GM19395 (cell line): ENCODE measurements around the gene PPP2R2C.

Experiments used
- ATAC-seq: cut with Tn5 transposase; IDR thresholded peaks from one replicate; pipeline ENCODE4 v1.9.1; 2021; ENCODE audit warnings: mild to moderate bottlenecking, moderate library complexity; ENCODE audit not compliant: unreplicated experiment

Gene PPP2R2C

DNA sequence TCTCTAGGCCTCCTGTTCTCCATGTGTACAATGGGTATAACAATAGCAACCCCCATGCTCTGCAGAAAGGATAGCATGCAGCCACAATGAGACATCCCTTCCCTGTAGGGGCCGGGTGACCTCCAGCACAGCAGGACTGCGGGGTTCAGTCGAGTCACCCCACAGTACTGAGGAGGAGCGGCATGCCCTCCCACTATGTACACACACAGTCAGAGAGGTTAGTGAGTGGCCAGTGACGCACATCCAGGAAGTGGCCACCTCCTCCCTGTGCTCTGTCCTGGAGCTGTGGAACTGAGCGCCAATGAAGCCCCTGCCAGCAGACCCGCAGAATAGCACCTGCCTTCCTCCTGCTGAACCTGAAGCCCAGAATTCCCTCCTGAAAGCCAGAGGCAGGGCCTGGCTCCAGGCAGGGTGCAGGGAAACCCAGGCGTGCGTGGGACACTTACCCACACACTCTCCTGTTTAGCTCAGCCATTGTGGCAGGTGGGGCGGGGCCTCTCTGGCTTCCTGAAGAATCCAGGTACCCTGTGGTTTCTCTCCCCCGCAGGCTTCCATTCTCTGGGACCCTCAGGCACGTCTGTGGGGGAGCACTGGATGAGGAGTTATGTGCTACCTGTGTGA, 152.8 kb downstream of the PPP2R2C start:
- ATAC-seq: no peak

DNA sequence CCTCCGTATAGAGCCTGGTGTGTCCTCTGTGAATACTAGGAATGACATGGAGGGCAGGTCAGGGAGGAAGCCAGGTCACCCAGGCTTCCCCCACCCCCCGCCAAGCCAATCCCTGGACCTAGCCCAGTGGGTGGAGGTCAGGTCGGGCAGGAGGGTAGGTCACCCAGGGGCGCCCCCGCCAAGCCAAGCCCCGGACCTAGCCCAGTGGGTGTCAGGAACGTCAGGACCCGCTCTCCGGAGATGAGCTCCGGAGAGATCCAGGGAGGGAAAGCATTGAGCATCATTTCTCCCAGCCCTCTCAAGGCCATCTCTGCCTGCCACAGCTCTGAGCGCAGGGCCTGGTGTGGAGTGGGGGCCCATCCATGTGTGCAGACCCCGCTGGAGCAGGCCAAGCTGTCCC, 154.2 kb downstream of the PPP2R2C start:
- ATAC-seq: no peak

DNA sequence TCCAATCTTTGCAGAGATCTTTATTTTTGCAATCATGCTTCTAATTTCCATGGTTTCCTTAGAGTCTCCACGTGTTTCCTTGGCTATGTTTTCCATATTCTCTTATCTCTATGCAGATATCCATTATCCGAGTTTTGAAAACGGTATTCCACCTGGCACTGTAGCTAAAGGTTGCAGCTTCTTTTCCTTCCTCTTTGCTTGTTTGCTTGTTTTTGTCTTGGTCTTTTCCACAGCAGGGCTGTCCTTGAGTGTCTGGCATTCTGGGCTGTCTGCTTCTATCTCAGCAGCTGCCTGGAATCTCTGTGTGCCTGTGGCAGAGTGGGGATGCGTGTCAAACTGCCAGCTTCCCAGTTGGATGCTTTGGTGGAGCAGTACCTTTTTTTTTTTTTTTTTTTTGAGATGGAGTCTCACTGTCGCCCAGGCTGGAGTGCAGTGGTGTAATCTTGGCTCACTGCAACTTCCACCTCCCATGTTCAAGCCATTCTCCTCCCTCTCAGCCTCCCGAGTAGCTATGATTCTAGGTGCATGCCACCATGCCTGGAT, 155.9 kb downstream of the PPP2R2C start:
- ATAC-seq: no peak

DNA sequence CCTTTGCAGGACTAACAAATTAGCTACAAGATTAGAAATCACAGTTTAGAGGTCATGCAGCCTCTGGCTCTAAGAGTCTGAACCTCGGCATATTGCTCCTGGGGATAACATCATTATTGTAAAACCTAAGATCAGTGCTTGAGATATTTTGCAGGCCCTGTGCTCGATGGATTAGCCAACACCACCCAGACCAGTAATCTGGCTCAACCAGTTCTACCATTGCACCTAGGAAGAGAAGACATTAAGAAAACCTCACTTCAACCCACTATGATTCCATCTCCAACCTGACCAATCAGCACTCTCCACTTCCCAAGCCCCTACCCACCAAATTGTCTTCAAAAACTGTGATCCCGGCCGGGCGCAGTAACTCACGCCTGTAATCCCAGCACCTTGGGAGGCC, 159.2 kb downstream of the PPP2R2C start:
- no peak for ATAC-seq

DNA sequence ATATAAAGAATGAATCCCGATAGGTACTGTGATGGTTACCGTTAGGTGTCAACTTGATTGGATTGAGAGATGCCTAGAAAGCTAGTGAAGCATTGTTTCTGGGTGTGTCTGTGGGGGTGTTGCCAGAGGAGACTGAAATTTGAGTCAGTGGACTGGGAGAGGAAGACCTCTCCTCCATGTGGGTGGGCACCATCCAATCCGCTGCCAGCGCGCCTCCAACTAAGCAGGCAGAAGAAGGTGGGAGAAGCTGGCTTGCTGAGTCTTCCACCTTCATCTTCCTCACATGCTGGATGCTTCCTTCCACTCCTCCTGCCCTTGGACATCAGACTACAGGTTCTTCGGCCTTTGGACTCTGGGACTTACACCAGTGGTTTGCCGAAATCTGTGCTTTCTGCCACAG, 162.6 kb downstream of the PPP2R2C start:
- ATAC-seq: no peak

DNA sequence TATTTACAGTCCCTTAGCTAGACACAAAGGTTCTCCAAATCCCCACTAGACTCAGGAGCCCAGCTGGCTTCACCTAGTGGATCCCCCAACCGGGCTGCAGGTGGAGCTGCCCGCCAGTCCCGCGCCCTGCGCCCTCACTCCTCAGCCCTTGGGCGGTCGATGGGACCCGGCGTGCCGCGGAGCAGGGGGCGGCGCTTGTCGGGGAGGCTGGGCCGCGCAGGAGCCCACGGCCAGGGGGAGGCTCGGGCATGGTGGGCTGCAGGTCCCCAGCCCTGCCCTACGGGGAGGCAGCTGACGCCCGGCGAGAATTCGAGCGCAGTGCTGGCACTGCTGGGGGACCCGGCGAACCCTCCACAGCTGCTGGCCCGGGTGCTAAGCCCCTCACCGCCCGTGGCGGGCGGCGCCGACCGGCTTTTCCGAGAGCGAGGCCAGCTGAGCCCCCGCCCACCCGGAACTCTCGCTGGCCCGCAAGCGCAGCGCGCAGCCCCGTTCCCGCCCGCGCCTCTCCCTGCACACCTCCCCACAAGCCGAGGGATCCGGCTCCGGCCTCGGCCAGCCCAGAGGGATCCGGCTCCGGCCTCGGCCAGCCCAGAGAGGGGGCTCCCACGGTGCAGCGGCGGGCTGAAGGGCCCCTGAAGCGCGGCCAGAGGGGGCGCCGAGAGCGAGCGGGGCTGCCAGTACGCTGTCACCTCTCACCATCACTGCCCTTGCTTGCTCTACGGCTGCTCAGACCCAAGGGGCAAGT, 163.3 kb downstream of the PPP2R2C start:
- ATAC-seq: no peak

DNA sequence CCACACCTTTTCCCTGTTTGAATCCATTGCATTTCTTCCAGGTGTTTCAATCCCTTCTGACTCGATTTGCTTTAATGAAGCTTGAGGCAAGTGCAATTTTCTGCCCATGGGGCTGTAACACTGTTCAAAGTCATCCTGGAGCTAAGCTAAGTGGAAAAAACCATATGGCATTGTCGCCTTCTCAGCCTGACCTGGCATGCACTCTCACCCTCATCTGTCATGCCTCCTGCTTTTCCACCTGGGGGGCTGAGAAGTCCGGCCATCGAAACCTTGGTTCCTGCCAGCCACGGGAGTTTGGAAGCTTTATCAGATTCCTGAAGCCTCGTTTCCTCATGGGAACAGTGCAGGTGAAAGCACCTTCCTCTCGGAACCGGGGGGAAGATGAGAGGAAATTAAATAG, 164.5 kb downstream of the PPP2R2C start:
- no peak for ATAC-seq

DNA sequence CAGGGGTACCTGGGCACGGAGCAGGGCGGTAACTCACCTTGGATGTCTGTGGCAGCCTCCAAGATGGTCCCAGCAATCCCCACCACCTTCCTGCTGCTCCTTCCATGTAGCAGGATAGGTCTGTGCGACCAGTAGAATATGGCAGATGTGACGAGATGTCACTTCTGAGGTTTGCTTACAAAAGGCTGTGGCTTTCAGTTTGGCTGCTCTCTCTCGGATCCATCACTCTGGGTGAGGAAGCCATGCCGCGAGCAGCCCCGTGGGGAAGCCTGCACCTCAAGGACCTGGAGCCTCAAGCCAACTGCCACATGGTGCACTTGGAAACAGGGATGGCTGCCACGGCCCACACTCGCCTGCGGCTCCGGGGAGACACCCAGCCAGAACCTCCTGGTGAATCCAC, 165.2 kb downstream of the PPP2R2C start:
- no peak for ATAC-seq

DNA sequence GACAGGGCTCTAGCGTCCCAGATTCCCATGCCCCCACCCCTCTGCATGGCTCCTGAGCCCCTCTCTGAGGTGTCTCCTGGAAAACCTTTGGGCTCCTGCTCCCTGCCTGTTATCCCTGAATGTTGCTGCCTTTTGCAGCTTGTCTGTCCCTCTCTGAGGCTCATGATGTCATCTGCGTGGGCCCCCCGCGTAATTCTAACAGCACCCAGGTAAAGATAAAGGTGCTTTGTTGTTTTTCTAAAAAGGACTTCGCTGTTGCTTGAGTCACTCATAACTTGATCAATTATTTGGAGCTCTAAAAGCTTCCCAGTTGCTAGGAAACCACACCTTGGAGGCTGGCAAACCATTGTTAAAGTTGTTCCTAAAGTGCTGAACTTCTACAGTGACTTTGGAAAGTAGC, 166.1 kb downstream of the PPP2R2C start:
- no peak for ATAC-seq

DNA sequence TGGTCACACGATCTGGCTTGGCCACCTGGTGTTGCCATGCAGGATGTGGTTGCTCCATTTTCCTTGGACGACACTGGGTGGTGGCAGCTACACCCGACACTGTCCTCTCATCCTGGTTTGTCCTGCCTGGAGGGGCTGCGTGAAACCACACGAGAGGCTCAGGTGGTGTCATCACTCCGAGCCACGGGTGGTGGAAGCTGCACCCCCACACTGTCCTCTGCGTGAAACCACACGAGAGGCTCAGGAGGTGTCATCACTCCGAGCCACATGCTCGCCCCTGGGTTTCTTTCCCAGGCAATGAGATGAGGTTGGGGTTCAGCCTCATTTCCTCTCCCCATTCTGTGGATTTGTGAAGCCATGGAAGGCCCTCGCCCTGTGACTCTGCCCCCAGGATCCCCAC, 168.5 kb downstream of the PPP2R2C start:
- ATAC-seq: no peak

DNA sequence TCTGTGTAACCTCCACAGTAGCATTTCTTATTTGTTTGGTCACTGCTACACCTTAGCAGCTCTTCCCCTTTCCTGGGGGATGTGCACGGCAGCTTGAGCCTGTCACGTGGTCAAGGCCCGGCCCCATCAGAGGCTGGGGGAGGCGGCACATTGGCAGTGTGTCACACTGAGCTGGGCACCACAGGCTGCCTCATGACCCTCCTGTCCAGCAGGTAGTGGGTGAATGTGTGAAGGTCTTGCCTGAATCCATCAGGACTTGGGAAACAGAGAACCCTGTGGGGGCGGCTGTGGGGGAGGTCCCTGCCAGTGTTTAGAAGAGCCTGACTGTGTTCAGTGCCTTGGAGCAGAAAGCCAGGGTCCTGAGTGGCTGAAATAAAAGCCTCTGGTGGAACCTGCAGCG, 169.5 kb downstream of the PPP2R2C start:
- no peak for ATAC-seq

DNA sequence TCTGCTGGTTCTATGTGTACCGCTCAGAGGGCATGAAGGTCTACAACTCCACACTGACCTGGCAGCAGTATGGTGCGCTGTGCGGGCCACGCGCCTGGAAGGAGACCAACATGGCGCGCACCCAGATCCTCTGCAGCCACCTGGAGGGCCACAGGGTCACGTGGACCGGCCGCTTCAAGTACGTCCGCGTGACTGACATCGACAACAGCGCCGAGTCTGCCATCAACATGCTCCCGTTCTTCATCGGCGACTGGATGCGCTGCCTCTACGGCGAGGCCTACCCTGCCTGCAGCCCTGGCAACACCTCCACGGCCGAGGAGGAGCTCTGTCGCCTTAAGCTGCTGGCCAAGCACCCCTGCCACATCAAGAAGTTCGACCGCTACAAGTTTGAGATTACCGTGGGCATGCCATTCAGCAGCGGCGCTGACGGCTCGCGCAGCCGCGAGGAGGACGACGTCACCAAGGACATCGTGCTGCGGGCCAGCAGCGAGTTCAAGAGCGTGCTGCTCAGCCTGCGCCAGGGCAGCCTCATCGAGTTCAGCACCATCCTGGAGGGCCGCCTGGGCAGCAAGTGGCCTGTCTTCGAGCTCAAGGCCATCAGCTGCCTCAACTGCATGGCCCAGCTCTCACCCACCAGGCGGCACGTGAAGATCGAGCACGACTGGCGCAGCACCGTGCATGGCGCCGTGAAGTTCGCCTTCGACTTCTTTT, 170.5 kb downstream of the PPP2R2C start:
- ATAC-seq: no peak

DNA sequence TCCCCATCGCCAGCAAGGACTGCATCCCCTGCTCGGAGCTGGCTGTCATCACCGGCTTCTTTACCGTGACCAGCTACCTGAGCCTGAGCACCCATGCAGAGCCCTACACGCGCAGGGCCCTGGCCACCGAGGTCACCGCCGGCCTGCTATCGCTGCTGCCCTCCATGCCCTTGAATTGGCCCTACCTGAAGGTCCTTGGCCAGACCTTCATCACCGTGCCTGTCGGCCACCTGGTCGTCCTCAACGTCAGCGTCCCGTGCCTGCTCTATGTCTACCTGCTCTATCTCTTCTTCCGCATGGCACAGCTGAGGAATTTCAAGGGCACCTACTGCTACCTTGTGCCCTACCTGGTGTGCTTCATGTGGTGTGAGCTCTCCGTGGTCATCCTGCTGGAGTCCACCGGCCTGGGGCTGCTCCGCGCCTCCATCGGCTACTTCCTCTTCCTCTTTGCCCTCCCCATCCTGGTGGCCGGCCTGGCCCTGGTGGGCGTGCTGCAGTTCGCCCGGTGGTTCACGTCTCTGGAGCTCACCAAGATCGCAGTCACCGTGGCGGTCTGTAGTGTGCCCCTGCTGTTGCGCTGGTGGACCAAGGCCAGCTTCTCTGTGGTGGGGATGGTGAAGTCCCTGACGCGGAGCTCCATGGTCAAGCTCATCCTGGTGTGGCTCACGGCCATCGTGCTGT, 171.2 kb downstream of the PPP2R2C start:
- no peak for ATAC-seq

DNA sequence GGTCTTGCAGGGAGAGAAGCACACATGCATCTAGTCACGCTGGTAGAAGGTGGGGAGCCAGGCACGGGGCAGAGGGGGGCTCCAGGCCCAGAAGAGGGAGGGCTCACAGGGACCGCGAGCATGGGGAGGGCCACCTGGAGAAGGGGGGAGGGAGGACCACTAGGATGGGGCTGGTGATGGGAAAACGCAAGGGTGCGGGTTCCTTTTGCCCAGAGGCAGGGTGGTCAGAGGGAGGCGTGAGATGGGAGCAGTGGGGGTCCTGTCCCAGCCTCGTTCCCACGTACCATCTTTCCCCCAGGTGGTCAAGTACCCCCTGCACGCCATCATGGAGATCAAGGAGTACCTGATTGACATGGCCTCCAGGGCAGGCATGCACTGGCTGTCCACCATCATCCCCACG, 172.1 kb downstream of the PPP2R2C start:
- no peak for ATAC-seq

DNA sequence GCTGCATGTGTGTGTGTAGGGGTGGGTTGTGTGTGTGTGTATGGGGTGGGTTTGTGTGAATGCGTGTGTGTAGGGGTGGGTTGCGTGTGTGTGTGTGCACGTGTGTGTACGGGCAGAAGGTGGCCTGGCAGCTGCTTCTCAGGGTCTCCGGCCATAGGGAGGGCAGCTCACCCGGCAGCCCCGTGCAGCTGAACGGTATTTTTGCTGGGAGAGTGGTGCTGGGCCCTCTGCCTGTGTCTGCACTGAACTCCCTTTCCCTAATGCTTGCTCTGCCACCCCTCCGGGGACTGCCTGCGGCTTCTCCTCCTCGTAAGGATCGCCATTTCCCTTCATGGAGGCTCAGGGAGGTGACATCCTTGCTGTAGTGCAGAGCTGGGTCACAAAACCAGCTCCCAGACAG, 172.5 kb downstream of the PPP2R2C start:
- ATAC-seq: no peak

DNA sequence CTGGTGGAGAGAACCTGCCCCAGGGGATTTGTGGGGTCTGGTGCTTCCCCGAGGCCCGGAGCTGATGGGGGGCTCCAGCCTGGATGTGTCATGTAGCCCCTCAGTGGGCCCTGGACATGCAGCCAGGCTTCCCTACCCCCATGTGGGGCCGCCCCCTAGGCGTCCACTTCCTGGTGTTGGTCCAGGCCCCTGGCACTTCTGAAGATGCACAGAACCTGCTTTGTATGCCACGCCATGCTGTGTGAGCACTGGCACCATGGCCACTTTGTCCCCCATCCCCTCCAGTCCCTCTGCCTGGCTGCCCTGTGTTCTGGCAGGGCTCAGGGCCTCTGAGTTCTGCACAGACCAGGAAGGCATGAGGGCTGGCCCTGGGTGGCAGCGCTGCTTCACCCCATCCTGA, 173.6 kb downstream of the PPP2R2C start:
- ATAC-seq: no peak

DNA sequence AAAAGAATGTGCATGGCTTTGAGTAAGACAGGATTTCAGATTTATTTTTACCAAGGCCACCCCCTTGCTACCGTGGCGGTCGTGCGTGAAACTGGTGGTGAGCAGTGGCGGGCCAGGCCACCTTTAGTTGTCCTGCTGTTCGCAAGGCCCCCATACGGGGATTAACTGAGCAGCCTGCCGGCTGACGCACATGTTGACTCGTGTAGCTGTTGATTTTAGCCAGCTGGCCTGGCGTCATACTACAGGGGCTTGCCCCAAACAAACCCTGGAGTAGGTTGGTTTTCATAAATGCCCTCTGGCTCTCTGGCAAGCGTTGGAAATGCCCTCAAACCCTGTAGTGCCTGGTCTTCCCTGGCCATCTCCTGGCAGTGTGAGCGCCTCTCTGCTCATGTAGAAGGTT, 174.4 kb downstream of the PPP2R2C start:
- ATAC-seq: no peak

DNA sequence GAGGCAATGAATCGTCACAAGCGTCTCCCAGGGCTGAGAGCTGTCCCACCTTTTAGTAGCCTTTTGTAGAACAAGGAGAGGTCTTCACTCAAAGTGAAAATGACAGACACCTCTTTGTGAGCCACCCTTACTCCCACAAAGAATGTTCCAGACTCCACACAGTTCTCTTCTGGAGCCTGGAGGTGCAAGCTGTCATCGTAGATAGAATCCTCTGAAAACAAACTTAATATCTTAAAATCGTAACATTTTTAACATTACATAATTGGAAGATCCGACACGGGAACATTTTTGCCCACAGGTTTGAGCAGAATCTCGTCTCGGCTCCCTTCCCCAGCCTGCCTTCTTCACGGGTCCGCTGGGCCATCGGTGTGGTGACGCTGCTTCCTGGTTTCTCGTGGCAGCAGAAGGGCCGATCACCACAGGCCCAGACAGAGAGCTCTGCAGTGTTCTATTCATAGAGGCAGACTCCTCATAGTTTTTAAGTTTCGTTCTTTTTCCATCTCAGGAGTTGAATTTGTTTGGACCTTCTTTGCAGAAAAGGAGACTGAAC, 175.1 kb downstream of the PPP2R2C start:
- no peak for ATAC-seq

DNA sequence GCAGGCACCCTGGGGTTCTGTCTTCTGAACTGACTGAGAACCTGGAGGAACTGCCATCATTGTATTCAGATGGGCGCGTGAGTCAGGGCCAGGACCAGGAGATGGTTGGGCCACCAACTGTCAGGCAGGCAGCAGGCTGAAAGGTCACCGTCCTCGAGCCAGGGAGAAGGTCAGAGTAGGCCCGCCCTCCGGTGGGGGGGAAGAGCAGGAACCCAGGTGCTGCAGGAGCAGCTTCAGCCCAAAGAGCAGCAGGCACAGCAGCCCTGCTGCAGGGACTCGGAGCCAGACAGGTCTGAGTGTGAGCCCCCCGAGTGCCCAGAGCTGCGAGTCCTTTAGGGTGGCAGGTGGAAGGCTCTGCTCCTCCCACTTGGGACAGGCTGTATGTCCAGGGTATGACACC, 176.4 kb downstream of the PPP2R2C start:
- ATAC-seq: no peak

DNA sequence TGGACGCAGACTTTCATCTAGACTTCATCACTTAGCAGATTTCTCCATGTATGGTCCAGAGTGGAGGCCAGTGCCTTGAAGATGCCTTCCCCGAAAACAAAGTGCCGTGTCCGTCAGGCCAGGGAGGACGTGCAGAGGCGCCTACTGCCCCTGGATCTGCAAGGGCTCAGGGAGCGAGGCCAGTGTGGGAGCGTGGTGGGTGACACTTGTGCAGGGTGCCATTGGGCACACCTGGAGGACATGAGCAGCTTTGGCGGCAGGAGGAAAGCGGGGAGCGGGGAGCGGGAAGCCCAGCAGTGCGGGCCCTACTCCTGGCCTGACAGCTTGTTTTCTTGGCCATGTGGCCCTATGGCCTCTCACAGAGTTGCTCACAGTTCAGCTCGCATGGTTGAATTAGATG, 176.9 kb downstream of the PPP2R2C start:
- no peak for ATAC-seq
